IMR-90 (cell line): ENCODE results near the gene CHST14. TPM values are rescaled to one million over a fixed set of nuclear protein-coding genes. Genes with fewer than 3 reads are reported as not detected.

ENCODE experiments used
- ATAC-seq: fragments of 200-7000 bp; cut with Tn5 transposase; 2 replicates; pipeline ENCODE4 v1.9.1; 2020; ENCODE audit warnings: low read depth, mild to moderate bottlenecking, moderate library complexity
- BruUV-seq: library from RNA; stranded (reverse); fragments of 400-500 nt; replicated peaks from 2 replicates; lab custom pipeline; 2021; lab: Mats Ljungman, UMichigan
- CTCF ChIA-PET: fragments of 300-600 bp; formaldehyde crosslinking; extraction: SDS; loops from one replicate; lab custom pipeline; 2021; ENCODE audit warnings: antibody characterized with exemption; lab: Yijun Ruan, JAX
- POLR2A ChIA-PET: fragments of 300-600 bp; sonication (Branson Sonifier 250); formaldehyde crosslinking; loops from one replicate; lab custom pipeline; 2022; ENCODE audit warnings: antibody characterized with exemption; ENCODE audit not compliant: unreplicated experiment; lab: Charles Lee
- DNase-seq: peaks from one replicate; pipeline ENCODE4 v3.0.0; 2013
- H2AFZ ChIP-seq: replicated peaks from 2 replicates; pipeline ENCODE3; 2013; ENCODE audit warnings: low read length, mild to moderate bottlenecking; ENCODE audit not compliant: poor library complexity
- H2AK5ac ChIP-seq: 2 replicates; pipeline ENCODE4 v1.6.1; 2013; ENCODE audit warnings: low read depth, low read length, inconsistent platforms
- H2AK9ac ChIP-seq: replicated peaks from 2 replicates; pipeline ENCODE3; 2013; ENCODE audit warnings: mild to moderate bottlenecking, low read depth, low read length, moderate library complexity; ENCODE audit not compliant: poor library complexity
- H2BK120ac ChIP-seq: 2 replicates; pipeline ENCODE4 v1.6.1; 2013; ENCODE audit warnings: low read depth, low read length, inconsistent platforms
- H2BK15ac ChIP-seq: 3 replicates; pipeline ENCODE4 v1.6.1; 2013; ENCODE audit warnings: low read depth, low read length, inconsistent platforms
- H2BK20ac ChIP-seq: 2 replicates; pipeline ENCODE4 v1.6.1; 2013; ENCODE audit warnings: low read depth, mild to moderate bottlenecking, inconsistent platforms, low read length, moderate library complexity
- H2BK5ac ChIP-seq: 2 replicates; pipeline ENCODE4 v1.6.1; 2013; ENCODE audit warnings: mild to moderate bottlenecking, low read depth, low read length, inconsistent platforms; ENCODE audit not compliant: poor library complexity, severe bottlenecking
- H3K14ac ChIP-seq: replicated peaks from 2 replicates; pipeline ENCODE4 v1.6.1; 2013; ENCODE audit warnings: low read depth, low read length, inconsistent platforms
- H3K18ac ChIP-seq: 2 replicates; pipeline ENCODE4 v1.6.1; 2013; ENCODE audit warnings: low read depth, low read length, control low read depth
- H3K23ac ChIP-seq: 2 replicates; pipeline ENCODE4 v1.6.1; 2013; ENCODE audit warnings: low read depth, low read length, inconsistent platforms
- H3K27ac ChIP-seq: 2 replicates; pipeline ENCODE4 v1.5.1; 2013; ENCODE audit warnings: mild to moderate bottlenecking, control low read depth, low read length; ENCODE audit not compliant: insufficient read depth
- H3K27me3 ChIP-seq: 2 replicates; pipeline ENCODE4 v1.6.1; 2013; ENCODE audit warnings: low read length; ENCODE audit not compliant: control insufficient read depth, insufficient read depth
- H3K36me3 ChIP-seq: 2 replicates; pipeline ENCODE4 v1.6.1; 2013; ENCODE audit warnings: low read length, mixed read lengths; ENCODE audit not compliant: control insufficient read depth, insufficient read depth
- H3K4ac ChIP-seq: 2 replicates; pipeline ENCODE4 v1.6.1; 2013; ENCODE audit warnings: low read depth, low read length, inconsistent platforms
- H3K4me1 ChIP-seq: 2 replicates; pipeline ENCODE4 v1.6.1; 2013; ENCODE audit warnings: low read length, mixed read lengths; ENCODE audit not compliant: control insufficient read depth, insufficient read depth
- H3K4me2 ChIP-seq: 2 replicates; pipeline ENCODE4 v1.6.1; 2013; ENCODE audit warnings: low read depth, mild to moderate bottlenecking, control low read depth, low read length, moderate library complexity
- H3K4me3 ChIP-seq: 2 replicates; pipeline ENCODE4 v1.5.1; 2013; ENCODE audit warnings: low read depth, mild to moderate bottlenecking, control low read depth, low read length, moderate library complexity; ENCODE audit not compliant: insufficient read depth
- H3K56ac ChIP-seq: 2 replicates; pipeline ENCODE4 v1.6.1; 2013; ENCODE audit warnings: low read length, inconsistent platforms; ENCODE audit not compliant: insufficient read depth; ENCODE audit errors: extremely low read depth
- H3K79me1 ChIP-seq, 2 experiments: 2 replicates each; pipeline ENCODE4 v1.6.1; 2013; ENCODE audit warnings: low read length in 2 of 2, inconsistent platforms in 1 of 2, low read depth in 1 of 2
- H3K9ac ChIP-seq: 2 replicates; pipeline ENCODE4 v1.6.1; 2013; ENCODE audit warnings: low read depth, low read length, control low read depth
- H3K9me1 ChIP-seq: 2 replicates; pipeline ENCODE4 v1.6.1; 2013; ENCODE audit warnings: low read length, inconsistent platforms; ENCODE audit not compliant: insufficient read depth
- H3K9me3 ChIP-seq: 2 replicates; pipeline ENCODE4 v1.6.1; 2013; ENCODE audit warnings: low read length; ENCODE audit not compliant: control insufficient read depth, insufficient read depth
- H4K20me1 ChIP-seq: 2 replicates; pipeline ENCODE4 v1.6.1; 2013; ENCODE audit warnings: low read length, inconsistent platforms; ENCODE audit not compliant: insufficient read depth
- H4K5ac ChIP-seq: 2 replicates; pipeline ENCODE4 v1.6.1; 2013; ENCODE audit warnings: mild to moderate bottlenecking, low read depth, low read length, control low read depth
- H4K8ac ChIP-seq, 2 experiments: 2 replicates each; pipeline ENCODE4 v1.6.1; 2013; ENCODE audit warnings: low read depth in 2 of 2, low read length in 2 of 2, control low read depth in 1 of 2, inconsistent platforms in 1 of 2
- H4K91ac ChIP-seq: 2 replicates; pipeline ENCODE4 v1.6.1; 2013; ENCODE audit warnings: low read depth, low read length, inconsistent platforms; ENCODE audit not compliant: insufficient read depth
- BHLHE40 ChIP-seq: fragments of 150-350 bp; IDR thresholded peaks from 2 replicates; pipeline ENCODE4 v1.6.1; 2016; ENCODE audit warnings: mild to moderate bottlenecking, low read depth, low read length
- CEBPB ChIP-seq: IDR thresholded peaks from 2 replicates; pipeline ENCODE4 v1.6.1; 2012; ENCODE audit warnings: low read depth, low read length, improper control_type of control experiment
- CHD1 ChIP-seq: IDR thresholded peaks from 2 replicates; pipeline ENCODE4 v1.6.1; 2012; ENCODE audit warnings: low read depth, low read length, improper control_type of control experiment
- FOS ChIP-seq: fragments of 150-350 bp; IDR thresholded peaks from 2 replicates; pipeline ENCODE4 v1.6.1; 2016; ENCODE audit warnings: low read depth, low read length
- MAFK ChIP-seq: IDR thresholded peaks from 2 replicates; pipeline ENCODE4 v1.6.1; 2012; ENCODE audit warnings: low read depth, low read length, improper control_type of control experiment
- MAZ ChIP-seq: IDR thresholded peaks from 2 replicates; pipeline ENCODE4 v1.6.1; 2012; ENCODE audit warnings: low read depth, mild to moderate bottlenecking, low read length, improper control_type of control experiment, moderate library complexity, borderline replicate concordance
- MXI1 ChIP-seq: IDR thresholded peaks from 2 replicates; pipeline ENCODE4 v1.6.1; 2012; ENCODE audit warnings: low read depth, mild to moderate bottlenecking, low read length, moderate library complexity, borderline replicate concordance
- NFE2L2 ChIP-seq: fragments of 150-350 bp; IDR thresholded peaks from 2 replicates; pipeline ENCODE4 v1.6.1; 2016; ENCODE audit warnings: low read depth, mild to moderate bottlenecking, low read length
- POLR2A ChIP-seq: IDR thresholded peaks from 2 replicates; pipeline ENCODE4 v1.6.1; 2012; ENCODE audit warnings: mild to moderate bottlenecking, low read depth, low read length
- RAD21 ChIP-seq: IDR thresholded peaks from 2 replicates; pipeline ENCODE4 v1.6.1; 2012; ENCODE audit warnings: low read length, improper control_type of control experiment
- RCOR1 ChIP-seq: IDR thresholded peaks from 2 replicates; pipeline ENCODE4 v1.6.1; 2012; ENCODE audit warnings: mild to moderate bottlenecking, low read length, improper control_type of control experiment; ENCODE audit not compliant: insufficient replicate concordance
- RFX5 ChIP-seq: IDR thresholded peaks from 2 replicates; pipeline ENCODE4 v1.8.0; 2012; ENCODE audit warnings: low read depth, mild to moderate bottlenecking, low read length, moderate library complexity
- WGBS, 2 experiments: methylation state at CpG; one replicate each; pipeline versions ENCODE4 v1.1.5 to v1.1.7; 2013; ENCODE audit warnings: missing lambda C conversion rate in 2 of 2; ENCODE audit not compliant: insufficient read length in 1 of 2; ENCODE audit errors: extremely low coverage in 2 of 2; 5-methylcytosine and 5-hydroxymethylcytosine counted together
- dilution Hi-C: fragments of 300-500 bp; cut with HindIII; formaldehyde crosslinking; loops from one replicate; pipeline ENCODE4 v1.14.3; 2018; ENCODE audit warnings: low sequenced_read_pairs; ENCODE audit not compliant: unreplicated experiment
- in situ Hi-C: fragments of 300-500 bp; cut with MboI; formaldehyde crosslinking; loops from 3 replicates; pipeline ENCODE4 v1.14.3; 2019; ENCODE audit warnings: low sequenced_read_pairs, inconsistent platforms, mixed read lengths
- intact Hi-C: fragments of 100-400 bp; cut with micrococcal nuclease; formaldehyde crosslinking; loops from 2 replicates; pipeline ENCODE4 v1.10.0; 2022
- polyA plus RNA-seq, 3 experiments: library from polyadenylated mRNA; depleted of rRNA; stranded (reverse); fragments of >200 nt; gene quantifications; 2 replicates each; pipeline ENCODE4 v1.2.3, GENCODE V29; 2012; ENCODE audit warnings: low replicate concordance in 1 of 3
- total RNA-seq: library from RNA; depleted of rRNA; stranded (reverse); fragments of >200 nt; gene quantifications from 2 replicates; pipeline ENCODE4 v1.2.3, GENCODE V29; 2012
- TF ChIP-seq, protein P1 (sequence below): fragments of 150-350 bp; IDR thresholded peaks from 2 replicates; pipeline ENCODE4 v1.6.1; 2017; ENCODE audit warnings: mild to moderate bottlenecking, antibody characterized with exemption, low read length, low read depth
- TF ChIP-seq, protein P2 (sequence below): fragments of 150-350 bp; IDR thresholded peaks from 2 replicates; pipeline ENCODE4 v1.6.1; 2016; ENCODE audit warnings: low read depth, mild to moderate bottlenecking, low read length, moderate library complexity, borderline replicate concordance
- TF ChIP-seq, protein P3 (sequence below): conservative IDR thresholded peaks from 2 replicates; pipeline ENCODE4 v1.5.1; 2012; ENCODE audit warnings: mild to moderate bottlenecking, low read depth, low read length, improper control_type of control experiment

Gene CHST14
- total and polyA plus RNA-seq, 2 of the 4 experiments (the other 2 are of a cell fraction) = 3.8 to 19.5 TPM

DNA sequence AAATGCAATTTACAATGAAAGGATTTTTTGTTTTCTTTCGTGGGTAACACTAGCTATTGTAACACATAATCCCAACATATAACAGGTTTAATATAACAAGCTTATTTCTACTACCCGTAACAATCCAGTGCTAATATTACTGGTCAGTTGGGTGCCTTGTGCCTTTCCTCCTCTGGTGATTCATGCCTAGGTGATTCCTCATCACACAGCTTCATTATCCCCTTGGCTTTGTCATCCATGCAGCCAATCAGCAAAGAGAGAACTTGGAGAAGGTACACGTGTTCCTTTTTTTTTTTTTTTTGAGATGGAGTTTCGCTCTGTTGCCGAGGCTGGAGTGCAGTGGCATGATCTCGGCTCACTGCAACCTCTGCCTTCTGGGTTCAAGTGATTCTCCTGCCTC, 30.7 kb downstream of the CHST14 start:
- no CpG with 5 or more reads among the region's 6 CpGs for WGBS, 2 experiments
- no peak overlapping the region; the same call in 1 of the 2 replicates for H3K14ac ChIP-seq
- no peak overlapping the region for H2AFZ ChIP-seq
- H2BK120ac ChIP-seq = no peak overlapping the region
- H2BK15ac ChIP-seq = no peak overlapping the region
- POLR2A ChIA-PET = no interaction called here
- no peak overlapping the region for H2AK5ac ChIP-seq
- no peak overlapping the region for H2AK9ac ChIP-seq
- H3K9me1 ChIP-seq = peaks cover 7% of the 10 kb centered on the region
- no peak overlapping the region for H4K8ac ChIP-seq
- no peak overlapping the region; the same call in 1 of the 2 replicates for H3K4ac ChIP-seq
- no peak for TF ChIP-seq RFX5
- TF ChIP-seq MAFK = no peak
- TF ChIP-seq MXI1 = no peak
- TF ChIP-seq RAD21 = no peak
- no peak for TF ChIP-seq BHLHE40
- TF ChIP-seq, protein P1, sequence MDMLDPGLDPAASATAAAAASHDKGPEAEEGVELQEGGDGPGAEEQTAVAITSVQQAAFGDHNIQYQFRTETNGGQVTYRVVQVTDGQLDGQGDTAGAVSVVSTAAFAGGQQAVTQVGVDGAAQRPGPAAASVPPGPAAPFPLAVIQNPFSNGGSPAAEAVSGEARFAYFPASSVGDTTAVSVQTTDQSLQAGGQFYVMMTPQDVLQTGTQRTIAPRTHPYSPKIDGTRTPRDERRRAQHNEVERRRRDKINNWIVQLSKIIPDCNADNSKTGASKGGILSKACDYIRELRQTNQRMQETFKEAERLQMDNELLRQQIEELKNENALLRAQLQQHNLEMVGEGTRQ = no peak
- TF ChIP-seq, protein P2, sequence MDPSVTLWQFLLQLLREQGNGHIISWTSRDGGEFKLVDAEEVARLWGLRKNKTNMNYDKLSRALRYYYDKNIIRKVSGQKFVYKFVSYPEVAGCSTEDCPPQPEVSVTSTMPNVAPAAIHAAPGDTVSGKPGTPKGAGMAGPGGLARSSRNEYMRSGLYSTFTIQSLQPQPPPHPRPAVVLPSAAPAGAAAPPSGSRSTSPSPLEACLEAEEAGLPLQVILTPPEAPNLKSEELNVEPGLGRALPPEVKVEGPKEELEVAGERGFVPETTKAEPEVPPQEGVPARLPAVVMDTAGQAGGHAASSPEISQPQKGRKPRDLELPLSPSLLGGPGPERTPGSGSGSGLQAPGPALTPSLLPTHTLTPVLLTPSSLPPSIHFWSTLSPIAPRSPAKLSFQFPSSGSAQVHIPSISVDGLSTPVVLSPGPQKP = no peak
- TF ChIP-seq, protein P3, sequence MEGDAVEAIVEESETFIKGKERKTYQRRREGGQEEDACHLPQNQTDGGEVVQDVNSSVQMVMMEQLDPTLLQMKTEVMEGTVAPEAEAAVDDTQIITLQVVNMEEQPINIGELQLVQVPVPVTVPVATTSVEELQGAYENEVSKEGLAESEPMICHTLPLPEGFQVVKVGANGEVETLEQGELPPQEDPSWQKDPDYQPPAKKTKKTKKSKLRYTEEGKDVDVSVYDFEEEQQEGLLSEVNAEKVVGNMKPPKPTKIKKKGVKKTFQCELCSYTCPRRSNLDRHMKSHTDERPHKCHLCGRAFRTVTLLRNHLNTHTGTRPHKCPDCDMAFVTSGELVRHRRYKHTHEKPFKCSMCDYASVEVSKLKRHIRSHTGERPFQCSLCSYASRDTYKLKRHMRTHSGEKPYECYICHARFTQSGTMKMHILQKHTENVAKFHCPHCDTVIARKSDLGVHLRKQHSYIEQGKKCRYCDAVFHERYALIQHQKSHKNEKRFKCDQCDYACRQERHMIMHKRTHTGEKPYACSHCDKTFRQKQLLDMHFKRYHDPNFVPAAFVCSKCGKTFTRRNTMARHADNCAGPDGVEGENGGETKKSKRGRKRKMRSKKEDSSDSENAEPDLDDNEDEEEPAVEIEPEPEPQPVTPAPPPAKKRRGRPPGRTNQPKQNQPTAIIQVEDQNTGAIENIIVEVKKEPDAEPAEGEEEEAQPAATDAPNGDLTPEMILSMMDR = no peak
- no peak for TF ChIP-seq FOS
- TF ChIP-seq POLR2A = no peak
- no peak for TF ChIP-seq NFE2L2
- no peak for TF ChIP-seq RCOR1
- TF ChIP-seq CEBPB = no peak
- TF ChIP-seq MAZ = no peak
- TF ChIP-seq CHD1 = no peak
- no peak overlapping the region for H3K4me3 ChIP-seq
- intact Hi-C loops = no loop called here
- dilution Hi-C loops = no loop called here
- no peak overlapping the region for H3K18ac ChIP-seq
- no peaks in the 10 kb centered on the region for H3K4me1 ChIP-seq
- BruUV-seq = no TSS peak
- peaks cover 17% of the 10 kb centered on the region for H3K27me3 ChIP-seq
- H4K91ac ChIP-seq = no peak overlapping the region
- H2BK5ac ChIP-seq = no peak overlapping the region
- no peak overlapping the region for H3K27ac ChIP-seq
- no peak overlapping the region for H3K56ac ChIP-seq
- ATAC-seq (no peak), DNase-seq (no peak)
- no peak overlapping the region for H3K4me2 ChIP-seq
- no peak overlapping the region for H3K9ac ChIP-seq
- H4K5ac ChIP-seq = no peak overlapping the region
- CTCF ChIA-PET = no interaction called here
- H3K79me1 ChIP-seq = no peaks in the 10 kb centered on the region
- no peaks in the 10 kb centered on the region for H3K36me3 ChIP-seq
- H3K9me3 ChIP-seq = no peaks in the 10 kb centered on the region
- in situ Hi-C loops = no loop called here
- H2BK20ac ChIP-seq = no peak overlapping the region
- H3K23ac ChIP-seq = no peak overlapping the region
- H4K20me1 ChIP-seq = peaks cover 4% of the 10 kb centered on the region; the same call in 1 of the 2 replicates
